HG03575 (cell line): ENCODE data around the gene MYO1D.
"Not testable (repeated sequence)": the region's sequence is repeated elsewhere in the genome, so short reads cannot be mapped to it uniquely, and the experiment has no call there.

Experiments used
- ATAC-seq: cut with Tn5 transposase; IDR thresholded peaks from one replicate; pipeline ENCODE4 v1.9.1; 2021; ENCODE audit not compliant: unreplicated experiment, insufficient number of reproducible peaks, low FRiP score; ENCODE audit errors: extremely low read depth

The MYO1D gene

GRCh38 chr17:32876417-32877163 is at the start of gene MYO1D:
MYO1D (minus strand) TSS chr17:32877124; CDS start chr17:32876872, 252 bp downstream.
- no peak for ATAC-seq

GRCh38 chr17:32926183-32926582 is 49.3 kb upstream of the MYO1D start:
- no peak for ATAC-seq

- not testable (repeated sequence) for ATAC-seq
Measured at GRCh38 chr17:32923905-32924304, 47.0 kb upstream of the MYO1D start.

GRCh38 chr17:32921017-32921416 is 44.1 kb upstream of the MYO1D start:
- no peak for ATAC-seq

GRCh38 chr17:32920293-32920692 is 43.4 kb upstream of the MYO1D start:
- ATAC-seq: no peak

GRCh38 chr17:32919876-32920275 is 43.0 kb upstream of the MYO1D start:
- not testable (repeated sequence) for ATAC-seq

GRCh38 chr17:32917842-32918241 is 40.9 kb upstream of the MYO1D start:
- no peak for ATAC-seq

- ATAC-seq: no peak
Measured at GRCh38 chr17:32917081-32917480, 40.2 kb upstream of the MYO1D start.

- ATAC-seq: no peak
Measured at GRCh38 chr17:32916134-32916533, 39.2 kb upstream of the MYO1D start.

- no peak for ATAC-seq
Measured at GRCh38 chr17:32915245-32915644, 38.3 kb upstream of the MYO1D start.

- ATAC-seq: no peak
Measured at GRCh38 chr17:32914181-32914580, 37.3 kb upstream of the MYO1D start.

- no peak for ATAC-seq
Measured at GRCh38 chr17:32913593-32913992, 36.7 kb upstream of the MYO1D start.

GRCh38 chr17:32912218-32912897 is 35.4 kb upstream of the MYO1D start:
- no peak for ATAC-seq

- ATAC-seq: no peak
Measured at GRCh38 chr17:32910769-32911168, 33.8 kb upstream of the MYO1D start.

GRCh38 chr17:32909787-32910369 is 33.0 kb upstream of the MYO1D start:
- no peak for ATAC-seq

- ATAC-seq: no peak
Measured at GRCh38 chr17:32907583-32907982, 30.7 kb upstream of the MYO1D start.

- no peak for ATAC-seq
Measured at GRCh38 chr17:32904891-32905290, 28.0 kb upstream of the MYO1D start.

- ATAC-seq: no peak
Measured at GRCh38 chr17:32903774-32904673, 27.1 kb upstream of the MYO1D start.

GRCh38 chr17:32901743-32902142 is 24.8 kb upstream of the MYO1D start:
- no peak for ATAC-seq
